Kidney epithelial cell (primary cell): Measurements from ENCODE around the gene EFHC2. TPM values are rescaled to one million over a fixed set of nuclear protein-coding genes. Genes with fewer than 3 reads are reported as not detected.

Experiments used
- DNase-seq: peaks from one replicate; pipeline ENCODE4 v3.0.0-alpha.2; 2010; ENCODE audit warnings: low read depth
- H3K27me3 ChIP-seq: 2 replicates; pipeline ENCODE4 v1.6.0; 2011; ENCODE audit warnings: low read length; ENCODE audit not compliant: control insufficient read depth, insufficient read depth
- H3K36me3 ChIP-seq: 2 replicates; pipeline ENCODE4 v1.5.1; 2011; ENCODE audit warnings: low read length; ENCODE audit not compliant: control insufficient read depth, insufficient read depth
- H3K4me3 ChIP-seq: 2 replicates; pipeline ENCODE4 v1.5.1; 2011; ENCODE audit warnings: low read depth, mild to moderate bottlenecking, control low read depth, low read length
- CTCF ChIP-seq: IDR thresholded peaks from 2 replicates; pipeline ENCODE4 v1.5.1; 2011; ENCODE audit warnings: mild to moderate bottlenecking, moderate library complexity, low read length, control low read depth, inconsistent platforms; ENCODE audit not compliant: insufficient read depth, poor library complexity, severe bottlenecking
- total RNA-seq: library from RNA; depleted of rRNA; stranded (reverse); fragments of >200 nt; gene quantifications from 2 replicates; pipeline ENCODE4 v1.2.3, GENCODE V29; 2015

Gene EFHC2
- total RNA-seq, 1 donor from 2014 or later: 0.71 TPM

GRCh38 chrX:44291468-44292092, 51.9 kb downstream of the EFHC2 start:
- no peaks in the 10 kb centered on the region for H3K36me3 ChIP-seq
- TF ChIP-seq CTCF: no peak

GRCh38 chrX:44290718-44291117, 52.8 kb downstream of the EFHC2 start:
- no peak for TF ChIP-seq CTCF
- no peak for DNase-seq
- Histone ChIP-seq H3K27me3 (no peaks in the 10 kb centered on the region), H3K36me3 (no peaks in the 10 kb centered on the region), H3K4me3 (no peak overlapping the region)

More at GRCh38 chrX:44291468-44292092, 51.9 kb downstream of the EFHC2 start:
- no peaks in the 10 kb centered on the region for H3K27me3 ChIP-seq
- no peak overlapping the region for H3K4me3 ChIP-seq
- DNase-seq: no peak

- TF ChIP-seq CTCF: no peak
- Histone ChIP-seq H3K27me3 (no peaks in the 10 kb centered on the region), H3K36me3 (no peaks in the 10 kb centered on the region), H3K4me3 (no peak overlapping the region)
- DNase-seq: no peak
Measured at GRCh38 chrX:44282753-44283152, 60.7 kb downstream of the EFHC2 start.

- H3K36me3 ChIP-seq: no peaks in the 10 kb centered on the region
- TF ChIP-seq CTCF: no peak
- H3K4me3 ChIP-seq: no peak overlapping the region
- no peak for DNase-seq
- H3K27me3 ChIP-seq: no peaks in the 10 kb centered on the region
Measured at GRCh38 chrX:44280116-44280515, 63.4 kb downstream of the EFHC2 start.

GRCh38 chrX:44274096-44274495, 69.4 kb downstream of the EFHC2 start:
- TF ChIP-seq CTCF: no peak
- H3K27me3 ChIP-seq: no peaks in the 10 kb centered on the region
- no peak overlapping the region for H3K4me3 ChIP-seq
- no peak for DNase-seq
- H3K36me3 ChIP-seq: no peaks in the 10 kb centered on the region

- no peak for TF ChIP-seq CTCF
- H3K27me3 ChIP-seq: no peaks in the 10 kb centered on the region
- H3K4me3 ChIP-seq: no peak overlapping the region
- no peaks in the 10 kb centered on the region for H3K36me3 ChIP-seq
- no peak for DNase-seq
Measured at GRCh38 chrX:44267861-44268260, 75.6 kb downstream of the EFHC2 start.
